Activated naive CD8-positive, alpha-beta T cell (primary cell): ENCODE measurements around the gene SLC39A7.
"Not testable (repeated sequence)": the region's sequence is repeated elsewhere in the genome, so short reads cannot be mapped to it uniquely, and the experiment has no call there.

Experiments used
- H3K27ac Mint-ChIP-seq: one replicate; pipeline ENCODE4 v1.8.0; 2021; ENCODE audit warnings: mixed read lengths
- H3K27me3 Mint-ChIP-seq: one replicate; pipeline ENCODE4 v1.8.0; 2021; ENCODE audit warnings: mixed read lengths
- H3K36me3 Mint-ChIP-seq: one replicate; pipeline ENCODE4 v1.8.0; 2021; ENCODE audit warnings: mixed read lengths
- H3K4me1 Mint-ChIP-seq: one replicate; pipeline ENCODE4 v1.8.0; 2021; ENCODE audit warnings: low read depth, mixed read lengths
- H3K4me3 Mint-ChIP-seq: one replicate; pipeline ENCODE4 v1.8.0; 2021; ENCODE audit warnings: mild to moderate bottlenecking, mixed read lengths
- H3K9me3 Mint-ChIP-seq: one replicate; pipeline ENCODE4 v1.8.0; 2021; ENCODE audit warnings: low read depth, mixed read lengths

The SLC39A7 gene

DNA sequence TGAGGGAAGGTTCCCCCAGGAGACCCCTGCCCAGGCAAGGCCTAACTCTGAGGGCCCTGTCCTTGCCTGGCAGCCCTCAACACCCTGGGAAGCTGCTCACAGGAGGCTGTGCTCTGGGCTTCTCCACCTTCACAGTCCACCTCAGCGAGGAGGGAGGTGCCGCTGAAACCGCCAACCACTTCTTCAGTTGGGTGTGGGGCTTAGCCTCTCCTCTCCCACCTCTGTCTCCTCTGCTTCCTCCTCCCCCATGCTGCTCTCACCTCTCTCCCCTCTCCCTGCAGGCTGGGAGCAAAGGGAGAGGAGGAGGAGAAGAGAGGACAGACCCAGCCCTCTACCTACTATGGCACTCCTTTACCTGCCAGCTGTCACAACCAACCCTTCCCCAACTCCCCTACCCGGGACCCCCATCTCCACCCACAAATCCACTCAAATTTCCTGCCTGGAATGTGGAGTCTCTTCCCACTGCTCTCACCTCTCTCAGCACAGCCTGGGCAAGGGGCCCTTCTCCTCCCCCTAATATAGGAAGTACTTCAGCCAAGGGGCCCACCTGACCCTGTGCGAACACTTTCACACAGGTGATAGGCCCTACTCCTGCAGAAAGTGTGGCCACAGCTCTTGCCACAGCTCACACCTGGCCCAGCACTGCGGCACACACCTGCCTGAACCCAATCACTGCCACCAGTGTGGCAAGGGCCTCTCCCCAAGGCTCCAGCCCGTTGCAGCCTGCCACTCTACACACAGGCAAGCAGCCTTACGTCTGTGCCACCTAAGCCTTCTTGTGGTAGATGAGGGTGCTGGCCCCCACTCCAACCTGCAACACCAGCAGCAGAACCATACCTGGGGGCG, 14.8 kb downstream of the SLC39A7 start:
- peak overlapping the region; percentile 16 for H3K27ac Mint-ChIP-seq
- H3K9me3 Mint-ChIP-seq: no peaks in the 10 kb centered on the region
- peak overlapping the region; percentile 52 for H3K4me3 Mint-ChIP-seq
- peaks cover 3% of the 10 kb centered on the region for H3K27me3 Mint-ChIP-seq
- H3K36me3 Mint-ChIP-seq: no peaks in the 10 kb centered on the region
- H3K4me1 Mint-ChIP-seq: peaks cover 36% of the 10 kb centered on the region

DNA sequence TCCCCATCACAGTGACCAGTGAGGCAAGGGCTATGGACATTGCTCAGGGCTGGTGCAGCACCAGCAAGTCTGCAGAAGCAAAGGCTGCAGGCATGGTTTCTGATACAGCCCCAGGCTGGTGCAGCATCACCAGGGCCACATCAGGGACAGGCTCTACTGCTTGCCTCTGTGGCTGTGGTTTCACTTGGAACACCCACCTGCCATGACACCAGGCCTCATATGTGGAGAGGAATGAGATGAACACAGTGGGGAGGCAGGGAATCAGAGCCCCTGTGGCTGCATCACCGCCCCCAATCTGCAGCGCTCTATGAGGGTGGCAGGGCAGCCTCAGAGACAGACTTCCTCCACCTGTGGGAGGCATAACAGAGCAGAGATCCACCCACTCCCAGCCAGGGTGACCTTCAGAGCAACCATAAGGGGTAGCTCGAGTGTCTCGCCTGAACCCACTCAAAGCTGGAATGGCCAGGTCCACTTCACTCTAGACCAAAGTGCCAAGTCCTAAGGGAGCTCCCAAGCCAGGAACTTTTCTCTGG, 15.5 kb downstream of the SLC39A7 start:
- Mint-ChIP-seq H3K27ac (no peak overlapping the region), H3K4me3 (no peak overlapping the region), H3K9me3 (no peaks in the 10 kb centered on the region), H3K27me3 (peaks cover 3% of the 10 kb centered on the region), H3K36me3 (no peaks in the 10 kb centered on the region), H3K4me1 (peaks cover 36% of the 10 kb centered on the region)

GRCh38 chr6:33217246-33217645, 16.6 kb downstream of the SLC39A7 start:
- Mint-ChIP-seq H3K27me3 (peaks cover 4% of the 10 kb centered on the region), H3K4me3 (no peak overlapping the region), H3K9me3 (no peaks in the 10 kb centered on the region), H3K27ac (no peak overlapping the region), H3K36me3 (no peaks in the 10 kb centered on the region), H3K4me1 (peaks cover 36% of the 10 kb centered on the region)

DNA sequence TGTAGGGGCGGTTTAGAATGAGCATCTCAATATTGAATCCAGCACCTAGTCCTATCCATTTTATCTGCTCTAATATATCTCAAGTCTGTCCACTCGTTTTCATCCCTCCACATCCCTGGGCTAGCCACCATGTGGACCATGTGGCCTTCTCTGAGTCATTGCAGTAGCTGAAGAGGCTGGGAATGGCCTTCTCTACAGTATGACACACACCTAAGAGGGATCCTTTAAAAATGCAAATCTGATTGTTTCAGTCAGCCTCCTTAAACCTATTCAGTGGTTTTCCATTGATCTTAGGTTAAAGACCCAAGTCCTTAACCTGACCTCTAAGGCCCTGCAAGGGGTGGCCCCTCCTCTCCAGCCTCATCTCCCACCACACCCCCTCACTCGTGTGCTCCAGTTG, 17.0 kb downstream of the SLC39A7 start:
- Mint-ChIP-seq H3K9me3 (no peaks in the 10 kb centered on the region), H3K27me3 (peaks cover 4% of the 10 kb centered on the region), H3K4me3 (no peak overlapping the region), H3K27ac (no peak overlapping the region), H3K36me3 (no peaks in the 10 kb centered on the region), H3K4me1 (peaks cover 33% of the 10 kb centered on the region)

GRCh38 chr6:33226503-33227120, 25.9 kb downstream of the SLC39A7 start:
- H3K36me3 Mint-ChIP-seq, H3K4me1 Mint-ChIP-seq, H3K27ac Mint-ChIP-seq, H3K9me3 Mint-ChIP-seq, H3K27me3 Mint-ChIP-seq, H3K4me3 Mint-ChIP-seq: not testable (repeated sequence)

- Mint-ChIP-seq H3K27ac (no peak overlapping the region), H3K27me3 (peaks cover 4% of the 10 kb centered on the region), H3K9me3 (no peaks in the 10 kb centered on the region), H3K36me3 (no peaks in the 10 kb centered on the region), H3K4me1 (no peaks in the 10 kb centered on the region), H3K4me3 (no peak overlapping the region)
These were observed 34.6 kb downstream of the SLC39A7 start for GRCh38 chr6:33235221-33235634.

DNA sequence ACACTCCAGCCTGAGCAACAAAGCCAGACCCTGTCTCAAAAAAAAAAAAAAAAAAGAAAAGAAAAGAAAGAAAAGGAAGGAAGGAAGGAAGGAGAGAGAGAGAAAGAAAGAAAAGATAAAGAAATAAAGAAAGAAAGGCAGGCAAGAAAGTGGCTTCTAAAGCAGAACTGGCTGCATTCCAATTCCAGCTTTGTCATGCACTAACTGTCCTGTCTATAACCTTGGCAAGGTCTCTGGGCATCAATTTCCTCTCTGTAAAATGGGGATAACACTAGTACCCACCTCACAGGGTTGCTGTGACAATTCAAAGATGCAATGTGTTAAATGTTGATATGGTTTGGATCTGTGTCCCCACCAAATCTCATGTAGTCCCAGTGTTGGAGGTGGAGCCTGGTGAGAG, 35.7 kb downstream of the SLC39A7 start:
- no peaks in the 10 kb centered on the region for H3K9me3 Mint-ChIP-seq
- no peaks in the 10 kb centered on the region for H3K36me3 Mint-ChIP-seq
- H3K4me3 Mint-ChIP-seq: no peak overlapping the region
- H3K4me1 Mint-ChIP-seq: peaks cover 2% of the 10 kb centered on the region
- H3K27ac Mint-ChIP-seq: no peak overlapping the region
- peaks cover 4% of the 10 kb centered on the region for H3K27me3 Mint-ChIP-seq

- H3K27me3 Mint-ChIP-seq: peaks cover 4% of the 10 kb centered on the region
These were observed 36.2 kb downstream of the SLC39A7 start for GRCh38 chr6:33236852-33237251.

DNA sequence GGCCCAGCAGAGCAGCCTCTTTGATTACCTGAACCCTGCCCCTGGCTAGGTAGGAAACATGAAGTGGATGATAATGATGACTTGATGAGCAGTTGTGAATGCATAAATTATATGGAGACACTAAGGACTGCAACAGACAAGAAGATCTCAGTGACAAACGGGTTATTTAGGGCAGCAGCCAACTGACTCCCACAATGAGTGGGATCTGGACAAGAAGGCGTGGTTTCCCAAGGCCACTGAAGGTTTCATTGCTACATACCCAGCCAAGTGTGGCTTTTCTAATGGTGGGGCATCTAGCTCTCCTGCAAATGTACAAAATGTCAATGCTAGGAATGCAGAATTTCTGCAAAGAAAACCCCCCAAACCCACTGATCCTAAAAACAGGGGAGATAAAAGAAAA, 37.1 kb downstream of the SLC39A7 start:
- Mint-ChIP-seq H3K9me3 (no peaks in the 10 kb centered on the region), H3K4me3 (no peak overlapping the region), H3K36me3 (no peaks in the 10 kb centered on the region), H3K4me1 (peaks cover 9% of the 10 kb centered on the region), H3K27ac (no peak overlapping the region), H3K27me3 (peaks cover 3% of the 10 kb centered on the region)

More at GRCh38 chr6:33236852-33237251, 36.2 kb downstream of the SLC39A7 start:
- Mint-ChIP-seq H3K9me3 (no peaks in the 10 kb centered on the region), H3K4me3 (no peak overlapping the region), H3K27ac (no peak overlapping the region), H3K4me1 (peaks cover 3% of the 10 kb centered on the region), H3K36me3 (no peaks in the 10 kb centered on the region)

DNA sequence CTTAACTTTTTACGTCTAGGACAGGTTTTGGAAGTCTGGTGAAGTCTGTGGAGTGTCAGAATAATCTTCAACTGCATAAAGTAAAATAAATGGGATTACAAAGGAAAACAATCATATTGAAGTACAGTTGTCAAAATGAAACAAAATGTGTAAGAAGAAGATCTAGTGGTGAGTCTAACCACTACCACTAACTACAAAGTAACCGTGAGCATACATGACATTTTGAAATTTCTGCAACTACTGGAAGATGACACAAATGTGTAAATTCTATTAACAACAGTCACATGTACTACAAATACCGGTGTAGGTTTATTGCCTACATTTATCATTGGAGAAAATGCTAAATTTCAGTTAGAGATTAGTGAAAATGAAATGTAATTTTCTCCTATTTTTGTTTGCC, 41.3 kb downstream of the SLC39A7 start:
- H3K27ac Mint-ChIP-seq: peak overlapping the region; percentile 6
- no peak overlapping the region for H3K4me3 Mint-ChIP-seq
- peaks cover 9% of the 10 kb centered on the region for H3K4me1 Mint-ChIP-seq
- H3K36me3 Mint-ChIP-seq: peaks cover 2% of the 10 kb centered on the region
- no peaks in the 10 kb centered on the region for H3K9me3 Mint-ChIP-seq
- H3K27me3 Mint-ChIP-seq: no peaks in the 10 kb centered on the region

GRCh38 chr6:33243476-33243875, 42.8 kb downstream of the SLC39A7 start:
- Mint-ChIP-seq H3K27ac (no peak overlapping the region), H3K36me3 (peaks cover 2% of the 10 kb centered on the region), H3K4me1 (peaks cover 14% of the 10 kb centered on the region), H3K4me3 (no peak overlapping the region), H3K27me3 (no peaks in the 10 kb centered on the region), H3K9me3 (no peaks in the 10 kb centered on the region)

DNA sequence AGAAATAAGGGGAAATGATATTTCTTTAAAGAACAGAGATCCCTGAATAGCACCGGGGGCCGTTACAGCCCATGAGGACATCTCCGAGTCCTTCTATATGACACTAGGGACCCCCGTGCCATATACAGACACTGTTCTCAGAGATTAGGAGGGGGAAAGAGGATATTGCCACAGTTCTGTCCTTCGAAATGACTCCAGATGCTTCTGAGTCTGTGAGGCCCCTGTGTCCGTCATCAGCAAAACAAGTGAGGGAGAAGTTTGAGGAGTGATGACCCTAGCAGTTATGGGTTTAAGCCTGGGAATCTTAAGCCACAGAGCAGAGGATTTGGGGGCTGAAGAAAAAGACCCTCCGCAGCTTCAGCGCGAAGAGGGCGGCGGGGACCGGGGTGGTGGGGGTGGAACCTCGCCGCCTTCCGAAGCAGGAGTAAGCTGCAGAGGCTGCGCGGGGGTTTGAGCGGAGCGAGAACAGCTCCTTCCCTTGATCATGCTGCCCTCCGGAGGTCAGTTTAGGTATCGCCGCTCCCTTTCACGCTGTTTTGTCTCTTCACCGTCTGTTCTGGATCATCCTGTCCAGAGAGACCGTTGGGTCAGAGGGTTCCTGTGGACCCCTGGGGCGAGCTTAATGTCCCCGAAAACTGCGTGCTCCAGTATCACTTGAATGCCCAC, 47.4 kb downstream of the SLC39A7 start:
- H3K9me3 Mint-ChIP-seq: no peaks in the 10 kb centered on the region
- H3K27me3 Mint-ChIP-seq: no peaks in the 10 kb centered on the region
- H3K4me3 Mint-ChIP-seq: peak overlapping the region; percentile 90
- peak overlapping the region; percentile 91 for H3K27ac Mint-ChIP-seq
- H3K4me1 Mint-ChIP-seq: peaks cover 32% of the 10 kb centered on the region
- peaks cover 11% of the 10 kb centered on the region for H3K36me3 Mint-ChIP-seq

DNA sequence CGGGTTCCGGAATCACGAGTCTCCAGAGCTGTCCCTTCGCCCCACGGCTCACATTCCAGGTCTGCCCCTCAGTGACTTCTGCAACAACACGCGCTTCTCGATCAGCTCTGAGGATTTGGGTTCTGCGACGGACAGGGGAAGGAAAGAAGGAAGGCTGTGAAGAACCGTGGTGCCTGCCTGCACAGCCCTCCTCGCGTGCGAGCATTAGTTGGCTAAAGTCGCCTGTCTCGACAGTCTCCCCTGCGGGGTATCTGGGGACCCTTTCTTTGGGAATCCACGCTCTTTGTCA, 47.9 kb downstream of the SLC39A7 start:
- peak overlapping the region; percentile 91 for H3K27ac Mint-ChIP-seq

DNA sequence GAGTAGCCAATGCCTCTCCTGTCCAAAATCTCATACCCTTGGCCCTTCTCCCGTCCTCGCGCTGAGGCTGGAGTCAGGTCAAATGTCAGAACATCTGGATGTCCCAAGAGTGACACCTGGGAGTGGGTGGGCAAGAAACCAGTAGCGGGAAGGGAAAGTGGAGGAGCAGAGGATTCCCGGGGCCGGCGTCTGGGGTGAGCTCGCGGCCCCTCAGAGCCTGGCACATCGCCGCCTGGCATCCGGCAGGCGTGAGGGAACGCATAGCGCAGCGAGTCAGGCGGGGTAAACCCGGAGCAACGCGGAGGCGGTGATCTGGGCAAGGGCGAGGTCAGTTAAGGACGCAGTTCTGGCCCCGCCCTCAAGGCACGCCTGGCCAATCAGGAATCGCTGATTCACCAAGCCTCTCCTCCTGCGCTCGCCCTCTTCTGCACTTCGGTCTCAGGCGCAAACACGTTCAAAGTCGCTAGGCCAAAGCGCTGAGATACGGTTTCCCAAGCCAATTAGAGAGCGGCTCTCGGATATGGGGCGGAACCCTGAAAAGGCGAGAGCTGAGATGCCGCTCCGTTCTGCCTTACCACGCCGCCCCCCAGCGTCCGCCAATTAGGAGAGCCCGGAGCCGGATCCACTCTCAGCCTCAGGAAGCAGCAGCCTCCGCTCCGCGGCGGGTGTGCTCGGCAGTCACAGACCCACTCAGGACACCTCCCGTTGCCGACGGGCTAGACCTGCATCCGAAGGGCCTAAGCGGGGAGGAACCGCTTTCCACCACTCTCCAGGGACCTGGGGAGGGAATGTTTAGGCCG, 48.5 kb downstream of the SLC39A7 start:
- H3K9me3 Mint-ChIP-seq: no peaks in the 10 kb centered on the region
- peak overlapping the region; percentile 90 for H3K4me3 Mint-ChIP-seq
- no peaks in the 10 kb centered on the region for H3K27me3 Mint-ChIP-seq
- peaks cover 11% of the 10 kb centered on the region for H3K36me3 Mint-ChIP-seq
- H3K27ac Mint-ChIP-seq: peak overlapping the region; percentile 91
- peaks cover 32% of the 10 kb centered on the region for H3K4me1 Mint-ChIP-seq

More for the DNA sequence above, 47.9 kb downstream of the SLC39A7 start:
- no peaks in the 10 kb centered on the region for H3K9me3 Mint-ChIP-seq
- H3K36me3 Mint-ChIP-seq: peaks cover 11% of the 10 kb centered on the region
- H3K4me1 Mint-ChIP-seq: peaks cover 32% of the 10 kb centered on the region
- H3K4me3 Mint-ChIP-seq: peak overlapping the region; percentile 90
- no peaks in the 10 kb centered on the region for H3K27me3 Mint-ChIP-seq
